Measurements from ENCODE around the gene ARV1. TPM values are rescaled to one million over a fixed set of nuclear protein-coding genes. Genes with fewer than 3 reads are reported as not detected.
"Not testable (repeated sequence)": the region's sequence is repeated elsewhere in the genome, so short reads cannot be mapped to it uniquely, and the experiment has no call there.

ARV1 gene
- total RNA-seq, 2 experiments from 2014 or later, result 24.1 to 24.2 TPM

DNA sequence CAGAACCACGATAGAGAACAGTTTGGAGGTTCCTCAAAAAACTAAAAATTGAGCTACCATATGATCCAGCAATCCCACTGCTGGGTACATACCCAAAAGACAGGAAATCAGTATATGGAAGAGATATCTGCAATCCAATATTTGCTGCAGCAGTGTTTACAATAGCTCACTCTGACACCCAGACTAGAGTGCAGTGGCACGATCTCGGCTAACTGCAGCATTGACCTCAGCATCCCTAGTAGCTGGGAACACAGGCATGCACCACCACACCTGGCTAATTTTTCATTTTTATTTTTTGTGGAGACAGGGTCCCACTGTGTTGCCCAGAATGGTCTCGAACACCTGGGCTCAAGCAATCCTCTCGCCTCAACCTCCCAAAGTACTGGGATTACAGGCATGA is 13.4 kb upstream of the ARV1 start:
- H3K27me3 Mint-ChIP-seq, result no peaks in the 10 kb centered on the region
- peaks cover 11% of the 10 kb centered on the region for H3K36me3 Mint-ChIP-seq
- peaks cover 21% of the 10 kb centered on the region for H3K4me1 Mint-ChIP-seq
- H3K9me3 Mint-ChIP-seq, result no peaks in the 10 kb centered on the region
- no peak for DNase-seq
- H3K4me3 Mint-ChIP-seq, result no peak overlapping the region
- no peak overlapping the region for H3K27ac Mint-ChIP-seq

DNA sequence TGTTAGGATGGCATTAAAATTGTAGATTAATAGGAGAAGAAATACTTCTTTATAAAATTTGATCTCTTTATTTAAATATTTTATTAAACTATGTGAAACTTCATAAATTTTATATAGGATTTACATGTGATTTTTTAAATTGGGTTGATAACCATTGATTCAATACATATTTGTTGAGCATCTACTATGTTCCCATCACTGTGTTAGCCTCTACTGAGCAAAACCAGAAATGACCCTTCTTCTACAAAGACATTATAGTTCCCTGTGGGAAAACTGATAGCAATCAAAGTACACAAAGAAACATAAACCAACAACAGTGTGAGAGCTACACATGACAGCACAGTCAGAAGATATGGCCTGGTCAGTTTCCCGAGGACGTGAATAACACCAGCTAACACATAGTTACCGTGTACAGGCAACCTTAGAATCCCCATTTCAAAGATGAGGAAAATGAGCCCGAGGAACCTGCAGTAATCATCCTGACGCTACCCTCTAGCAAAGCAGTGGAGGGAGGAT is 12.5 kb upstream of the ARV1 start:
- no peak overlapping the region for H3K4me3 Mint-ChIP-seq
- H3K4me1 Mint-ChIP-seq, result peaks cover 16% of the 10 kb centered on the region
- no peak for DNase-seq
- H3K36me3 Mint-ChIP-seq, result peaks cover 3% of the 10 kb centered on the region
- H3K27ac Mint-ChIP-seq, result no peak overlapping the region
- H3K27me3 Mint-ChIP-seq, result no peaks in the 10 kb centered on the region
- no peaks in the 10 kb centered on the region for H3K9me3 Mint-ChIP-seq

DNA sequence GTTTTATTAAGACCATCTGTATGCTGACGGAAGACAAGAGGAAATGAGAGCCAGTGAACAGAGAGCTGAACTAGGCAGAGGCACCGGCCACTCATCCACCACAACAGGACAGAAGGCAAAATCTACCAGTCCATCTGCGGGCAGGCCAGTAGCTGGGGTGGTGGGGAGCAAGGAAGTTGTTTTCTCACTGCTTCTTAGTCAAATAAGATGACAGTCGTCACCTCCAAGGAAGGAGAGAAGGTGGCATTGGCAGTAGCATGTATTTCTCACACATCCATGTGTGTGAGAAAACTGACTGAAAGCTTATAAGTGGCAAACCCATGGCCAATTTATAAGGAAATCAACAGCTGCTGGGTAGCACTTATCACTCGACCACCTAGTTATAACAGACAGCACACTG is 8.5 kb upstream of the ARV1 start:
- Mint-ChIP-seq H3K4me1 (peaks cover 32% of the 10 kb centered on the region), H3K36me3 (peaks cover 8% of the 10 kb centered on the region), H3K27ac (no peak overlapping the region), H3K27me3 (no peaks in the 10 kb centered on the region), H3K9me3 (no peaks in the 10 kb centered on the region), H3K4me3 (no peak overlapping the region)
- DNase-seq, result no peak

DNA sequence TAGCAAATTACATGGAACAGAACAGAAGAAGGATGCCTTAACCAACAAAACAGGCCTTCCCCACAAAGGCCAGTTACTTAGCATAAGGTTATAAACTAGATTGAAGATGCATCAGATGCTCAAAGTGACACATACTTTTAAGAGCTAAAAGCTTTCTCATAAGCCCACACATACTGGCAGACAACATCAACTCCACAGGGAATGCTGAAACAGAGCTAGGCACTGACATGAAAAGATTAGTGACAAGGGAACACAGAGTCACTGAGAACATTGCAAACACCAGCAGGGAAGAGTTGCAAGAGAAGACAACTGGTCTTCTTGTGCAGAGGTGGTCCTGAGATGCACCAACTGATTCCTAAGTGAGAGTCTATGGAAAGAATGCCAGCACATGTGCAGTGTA is 7.1 kb upstream of the ARV1 start:
- Mint-ChIP-seq H3K36me3 (peaks cover 19% of the 10 kb centered on the region), H3K27me3 (no peaks in the 10 kb centered on the region), H3K9me3 (no peaks in the 10 kb centered on the region), H3K4me3 (no peak overlapping the region), H3K27ac (no peak overlapping the region), H3K4me1 (peaks cover 42% of the 10 kb centered on the region)
- no peak for DNase-seq

DNA sequence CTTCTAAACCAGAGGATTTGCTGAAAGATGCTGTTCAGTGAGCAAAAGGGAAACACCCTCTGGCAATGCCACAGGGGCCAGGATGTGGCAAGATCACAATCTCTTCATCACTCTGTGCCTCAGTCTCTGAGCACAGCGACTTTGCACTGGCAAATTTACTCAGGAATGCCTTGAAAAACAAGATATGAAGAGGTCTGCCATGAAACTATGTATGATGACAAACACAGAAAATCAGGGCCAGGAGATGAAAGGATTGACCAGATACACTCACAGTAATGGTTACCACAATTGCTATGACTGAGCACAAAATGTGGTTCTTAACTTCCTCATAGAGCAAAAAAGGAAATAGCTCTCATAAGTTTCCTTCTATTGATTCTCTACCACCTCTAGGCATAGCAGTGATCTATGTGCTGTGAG is 6.0 kb upstream of the ARV1 start:
- Mint-ChIP-seq H3K27me3 (no peaks in the 10 kb centered on the region), H3K4me3 (peak overlapping the region; percentile 45), H3K4me1 (peaks cover 50% of the 10 kb centered on the region), H3K36me3 (peaks cover 29% of the 10 kb centered on the region), H3K27ac (peak overlapping the region; percentile 76), H3K9me3 (no peaks in the 10 kb centered on the region)
- DNase-seq, result peak; percentile 33

DNA sequence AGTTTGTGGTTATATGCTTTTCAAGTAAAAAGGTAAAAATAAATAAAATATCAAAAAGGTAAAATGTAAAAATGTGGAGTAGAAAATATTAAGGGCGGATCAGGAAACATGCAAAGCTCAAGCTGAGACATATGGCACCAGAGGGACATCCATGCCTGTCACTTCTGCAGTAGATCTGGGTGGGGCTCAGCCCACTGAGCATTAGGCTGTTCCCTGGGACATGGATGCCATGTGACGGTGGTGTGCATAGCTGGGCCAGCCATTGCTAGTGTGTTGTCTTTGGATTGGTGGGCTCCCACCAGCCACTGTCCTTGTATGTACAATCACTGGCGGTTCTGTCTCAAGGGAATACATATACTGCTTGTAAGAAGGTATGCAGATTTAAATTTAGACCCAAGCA is 3.3 kb upstream of the ARV1 start:
- H3K4me3 Mint-ChIP-seq, result no peak overlapping the region
- peaks cover 45% of the 10 kb centered on the region for H3K4me1 Mint-ChIP-seq
- no peaks in the 10 kb centered on the region for H3K9me3 Mint-ChIP-seq
- H3K36me3 Mint-ChIP-seq, result peaks cover 40% of the 10 kb centered on the region
- H3K27me3 Mint-ChIP-seq, result no peaks in the 10 kb centered on the region
- no peak overlapping the region for H3K27ac Mint-ChIP-seq
- no peak for DNase-seq

DNA sequence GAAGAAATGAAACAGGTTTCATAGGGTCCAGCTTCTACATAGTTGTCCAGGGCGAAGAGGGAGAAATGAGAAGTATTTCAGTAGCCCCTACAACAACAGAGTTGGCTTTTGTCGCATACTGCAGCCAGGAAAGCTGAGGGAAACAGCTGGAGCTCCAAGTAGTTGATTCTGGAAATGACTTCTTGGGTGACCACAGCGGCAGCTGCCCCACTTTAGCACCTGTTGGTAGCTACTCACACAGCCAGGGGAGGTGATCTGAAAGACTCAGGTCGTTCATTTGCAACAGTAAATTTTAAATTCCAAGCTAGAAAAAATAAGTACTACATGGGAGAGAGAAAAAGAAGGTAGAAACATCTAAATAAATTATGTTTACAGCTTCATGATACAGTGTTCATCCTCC is 2.5 kb upstream of the ARV1 start:
- Mint-ChIP-seq H3K4me1 (peaks cover 45% of the 10 kb centered on the region), H3K9me3 (no peaks in the 10 kb centered on the region), H3K27ac (no peak overlapping the region), H3K4me3 (peak overlapping the region; percentile 4), H3K36me3 (peaks cover 40% of the 10 kb centered on the region), H3K27me3 (no peaks in the 10 kb centered on the region)
- no peak for DNase-seq

DNA sequence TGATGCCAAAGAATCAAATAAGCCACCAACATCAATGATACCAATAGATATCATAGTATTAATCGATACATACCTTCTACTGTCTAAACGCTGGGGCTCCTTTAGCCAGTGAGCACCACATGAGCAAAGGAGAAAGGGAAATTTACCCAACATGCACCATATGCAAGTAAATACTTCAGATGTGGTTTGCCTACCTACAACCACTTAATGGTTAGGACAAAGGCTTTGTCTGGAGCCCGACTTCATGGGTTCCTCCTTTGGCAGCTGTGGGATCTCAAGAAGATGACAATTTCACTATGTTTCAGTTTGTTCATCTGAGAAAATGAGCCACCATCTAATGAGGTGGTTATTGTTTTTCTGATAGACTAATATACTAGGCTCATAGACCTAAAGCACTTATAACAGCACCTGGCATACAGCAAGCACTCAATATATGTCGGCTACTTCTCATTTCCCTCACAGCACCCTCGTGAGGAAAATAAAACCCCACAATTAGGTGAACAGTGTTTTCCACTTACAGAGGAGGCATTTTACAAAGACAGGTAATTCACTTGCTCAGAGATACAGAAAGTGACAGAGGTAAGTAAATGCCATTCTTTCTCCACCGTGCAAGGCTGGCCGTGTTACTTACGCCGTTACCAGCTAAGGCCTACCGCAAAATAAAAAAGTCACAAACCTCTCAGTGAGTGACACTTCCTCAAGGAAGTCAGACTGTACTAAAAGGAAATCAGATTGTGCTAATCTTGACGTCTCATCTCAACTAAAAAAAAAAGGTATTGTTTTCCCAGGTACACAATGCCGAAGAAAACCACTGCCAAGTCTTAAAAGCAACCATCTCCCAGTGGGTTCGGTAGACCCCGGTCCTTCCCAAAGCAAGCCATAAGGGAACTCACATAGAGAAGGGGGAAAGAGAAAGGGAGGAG is 1.8 kb upstream of the ARV1 start:
- H3K36me3 Mint-ChIP-seq, result peaks cover 36% of the 10 kb centered on the region
- H3K27ac Mint-ChIP-seq, result peak overlapping the region; percentile 94
- H3K4me3 Mint-ChIP-seq, result peak overlapping the region; percentile 97
- H3K27me3 Mint-ChIP-seq, result no peaks in the 10 kb centered on the region
- no peak for DNase-seq
- H3K4me1 Mint-ChIP-seq, result peaks cover 39% of the 10 kb centered on the region
- H3K9me3 Mint-ChIP-seq, result no peaks in the 10 kb centered on the region

DNA sequence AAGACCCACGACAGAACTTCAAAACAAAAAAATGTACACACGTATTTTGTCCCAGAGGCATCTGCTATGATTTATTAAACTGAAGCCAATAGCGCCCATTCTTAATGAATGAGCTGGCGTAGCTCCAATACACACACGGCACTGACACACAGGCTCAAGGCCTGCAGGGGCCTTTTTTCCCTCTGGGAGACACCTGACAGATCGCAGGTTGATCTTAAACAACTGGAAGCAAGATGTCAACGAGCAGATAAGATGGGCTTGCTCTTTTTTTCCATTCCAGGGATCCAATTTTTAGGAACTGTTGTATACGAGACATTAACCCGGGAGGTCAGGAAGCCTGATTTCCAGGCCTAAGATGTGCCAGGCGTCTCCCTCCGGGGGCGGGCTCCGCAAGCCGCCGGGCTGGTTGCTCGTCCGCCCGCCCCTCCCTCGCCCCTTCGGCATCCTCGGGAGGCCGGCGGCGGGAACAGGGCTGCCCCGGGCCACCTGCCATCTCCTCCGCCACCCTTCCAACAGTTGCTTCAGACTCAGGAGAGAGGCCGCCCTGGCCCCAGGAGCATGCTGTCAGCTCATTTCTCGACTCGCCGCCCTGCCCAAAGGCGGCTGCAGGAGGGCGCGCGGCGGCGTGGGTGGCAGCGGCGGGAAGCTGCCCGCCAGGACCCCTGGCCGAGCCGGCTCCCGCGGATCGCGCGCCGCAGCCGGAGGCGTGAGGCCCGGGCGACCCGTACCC is 968 bp upstream of the ARV1 start:
- Mint-ChIP-seq H3K27ac (peak overlapping the region; percentile 94), H3K4me1 (peaks cover 31% of the 10 kb centered on the region), H3K9me3 (no peaks in the 10 kb centered on the region), H3K36me3 (peaks cover 36% of the 10 kb centered on the region), H3K27me3 (no peaks in the 10 kb centered on the region), H3K4me3 (peak overlapping the region; percentile 97)
- peak; percentile 53 for DNase-seq

DNA sequence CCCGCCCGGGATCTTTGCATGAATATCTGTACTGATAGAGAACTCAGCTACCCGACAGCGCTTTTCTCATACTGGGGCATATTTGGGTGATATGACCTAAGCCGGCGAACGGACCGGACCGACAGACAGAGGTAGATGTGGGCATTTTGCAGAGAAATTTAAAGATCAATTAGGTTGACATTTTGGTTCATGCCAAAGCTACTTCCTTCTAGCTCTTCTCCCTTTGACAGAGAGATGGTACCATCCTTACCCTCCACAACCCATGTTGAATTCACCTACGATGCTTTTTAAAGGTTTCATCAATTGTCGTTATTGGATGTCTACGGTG is 459 bp downstream of the ARV1 start:
- Mint-ChIP-seq H3K36me3 (peaks cover 32% of the 10 kb centered on the region), H3K27ac (peak overlapping the region; percentile 95), H3K9me3 (no peaks in the 10 kb centered on the region), H3K27me3 (no peaks in the 10 kb centered on the region), H3K4me1 (peaks cover 18% of the 10 kb centered on the region), H3K4me3 (peak overlapping the region; percentile 96)
- DNase-seq, result no peak

DNA sequence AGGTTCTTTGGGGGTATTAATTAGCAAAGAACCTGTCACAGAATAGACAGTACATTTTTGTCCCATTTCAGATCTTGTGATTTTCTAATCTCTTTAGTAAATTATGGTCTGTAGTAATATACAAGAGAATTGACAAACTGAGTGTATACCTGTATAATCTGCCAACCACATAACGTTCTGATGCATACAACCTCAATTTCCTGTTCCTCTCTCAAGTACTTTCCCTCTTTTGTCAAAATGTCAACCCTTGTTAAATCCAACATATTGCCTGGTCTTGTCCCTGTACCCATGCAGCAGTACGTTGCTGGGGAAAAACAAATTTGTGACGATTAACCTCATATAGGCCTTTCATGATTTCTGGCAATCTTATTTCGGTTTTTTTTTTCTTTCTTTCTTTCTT is 1.1 kb downstream of the ARV1 start:
- DNase-seq, result no peak
- H3K9me3 Mint-ChIP-seq, result no peaks in the 10 kb centered on the region
- peak overlapping the region; percentile 95 for H3K27ac Mint-ChIP-seq
- H3K4me1 Mint-ChIP-seq, result peaks cover 18% of the 10 kb centered on the region
- peaks cover 34% of the 10 kb centered on the region for H3K36me3 Mint-ChIP-seq
- no peaks in the 10 kb centered on the region for H3K27me3 Mint-ChIP-seq
- peak overlapping the region; percentile 96 for H3K4me3 Mint-ChIP-seq

DNA sequence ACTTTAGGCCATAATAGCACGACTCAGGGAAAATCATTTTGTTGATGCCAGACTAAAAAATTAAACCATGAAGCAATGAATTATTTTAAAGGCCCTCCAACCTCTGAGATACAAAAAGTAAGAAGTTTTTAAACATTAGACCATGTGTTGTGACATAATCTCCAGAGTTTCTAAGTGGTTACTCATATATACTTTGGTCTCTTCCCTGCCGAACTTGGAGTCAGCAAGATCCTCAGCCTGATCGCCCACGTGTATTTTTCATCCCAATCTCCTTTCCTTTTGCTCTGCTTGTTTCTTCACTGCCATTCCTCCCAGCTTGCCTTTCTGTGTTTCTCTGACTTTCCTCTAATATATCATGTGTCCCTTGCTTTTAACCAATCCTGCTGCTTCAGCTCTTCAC is 3.8 kb downstream of the ARV1 start:
- no peak overlapping the region for H3K27ac Mint-ChIP-seq
- H3K36me3 Mint-ChIP-seq, result peaks cover 29% of the 10 kb centered on the region
- no peak overlapping the region for H3K4me3 Mint-ChIP-seq
- no peak for DNase-seq
- no peaks in the 10 kb centered on the region for H3K9me3 Mint-ChIP-seq
- H3K4me1 Mint-ChIP-seq, result peaks cover 10% of the 10 kb centered on the region
- H3K27me3 Mint-ChIP-seq, result no peaks in the 10 kb centered on the region

DNA sequence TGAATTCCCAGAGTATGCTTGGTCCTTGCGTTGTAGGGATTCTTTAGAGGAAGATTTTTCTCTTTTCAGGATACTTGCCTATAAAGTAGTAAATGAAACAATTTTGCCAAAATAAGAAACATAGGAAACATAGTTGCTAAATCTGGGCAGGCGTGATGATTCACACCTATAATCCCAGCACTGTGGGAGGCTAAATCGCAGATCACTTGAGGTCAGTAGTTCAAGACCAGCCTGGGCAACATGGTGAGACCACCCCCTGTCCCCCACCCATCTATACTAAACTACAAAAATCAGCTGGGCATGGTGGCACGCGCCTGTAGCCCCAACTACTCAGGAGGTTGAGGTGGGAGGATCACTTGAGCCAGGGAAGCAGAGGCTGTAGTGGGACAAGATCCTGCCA is 4.9 kb downstream of the ARV1 start:
- Mint-ChIP-seq H3K9me3 (no peaks in the 10 kb centered on the region), H3K27me3 (no peaks in the 10 kb centered on the region), H3K27ac (no peak overlapping the region), H3K36me3 (peaks cover 29% of the 10 kb centered on the region), H3K4me3 (no peak overlapping the region), H3K4me1 (peaks cover 10% of the 10 kb centered on the region)
- no peak for DNase-seq

DNA sequence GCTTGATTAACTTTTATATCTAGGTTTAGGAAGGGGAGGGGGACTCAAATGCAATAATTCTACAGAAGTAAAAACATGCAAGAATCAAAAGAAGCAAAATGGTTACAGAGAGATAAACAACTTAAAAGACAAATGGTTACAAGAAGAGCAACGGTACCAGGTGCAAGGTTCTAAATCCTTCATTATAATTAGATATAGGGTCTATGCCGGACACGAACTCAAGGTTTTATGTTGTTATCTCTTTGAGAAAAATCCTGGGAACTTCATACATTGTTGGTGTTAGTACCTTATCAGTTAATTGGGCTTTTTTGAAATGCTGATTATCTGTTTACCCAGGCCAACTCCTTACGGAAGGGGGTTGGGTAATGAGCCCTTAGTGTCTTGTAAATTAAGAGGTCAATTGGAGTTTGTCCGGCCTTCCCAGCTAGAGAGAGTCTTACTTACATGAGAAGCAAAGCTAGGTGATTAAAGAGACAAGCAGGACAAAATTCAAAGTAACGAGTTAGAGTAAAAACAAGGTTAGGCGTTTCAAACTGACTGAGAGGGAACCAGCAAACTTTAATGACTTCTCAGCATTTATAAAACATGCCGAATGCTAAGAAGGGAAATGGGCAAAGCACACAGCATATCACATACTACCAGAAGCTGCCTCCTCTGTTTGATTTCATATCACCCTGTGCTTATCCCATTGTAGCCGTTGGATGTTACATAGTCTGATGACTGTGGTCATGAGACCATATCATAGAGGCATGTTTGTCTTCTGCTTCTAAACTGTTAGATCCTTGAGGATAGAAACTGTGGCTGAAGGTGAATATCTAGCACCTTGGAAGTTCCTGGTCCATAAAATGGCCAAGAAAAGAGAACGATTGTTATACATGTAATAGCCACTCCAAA is 6.0 kb downstream of the ARV1 start:
- H3K4me3 Mint-ChIP-seq, H3K27me3 Mint-ChIP-seq, DNase-seq, H3K27ac Mint-ChIP-seq, H3K9me3 Mint-ChIP-seq: not testable (repeated sequence)
- Mint-ChIP-seq H3K36me3 (peaks cover 24% of the 10 kb centered on the region), H3K4me1 (peaks cover 10% of the 10 kb centered on the region)

DNA sequence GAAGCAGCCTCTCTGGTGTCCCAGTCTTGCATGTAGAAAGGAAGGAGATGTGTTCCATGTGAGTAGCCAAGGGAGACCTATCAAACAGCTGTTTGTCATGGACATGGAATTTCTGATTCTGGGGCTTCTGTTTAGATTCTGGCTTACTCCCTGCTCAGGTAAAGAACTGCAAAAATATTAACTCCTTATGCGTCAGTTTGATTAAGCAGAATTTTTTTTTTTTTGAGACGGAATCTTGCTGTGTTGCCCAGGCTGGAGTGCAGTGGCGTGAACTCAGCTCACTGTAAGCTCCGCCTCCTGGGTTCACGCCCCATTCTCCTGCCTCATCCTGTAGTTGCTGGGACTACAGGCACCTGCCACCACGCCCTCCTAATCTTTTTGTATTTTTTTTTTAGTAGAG is 6.8 kb downstream of the ARV1 start:
- no peak for DNase-seq
- Mint-ChIP-seq H3K9me3 (no peaks in the 10 kb centered on the region), H3K4me1 (peaks cover 10% of the 10 kb centered on the region), H3K4me3 (no peak overlapping the region), H3K27ac (no peak overlapping the region), H3K27me3 (no peaks in the 10 kb centered on the region), H3K36me3 (peaks cover 20% of the 10 kb centered on the region)

Data from activated naive CD8-positive, alpha-beta T cell treated with anti-CD3 and anti-CD28 coated beads for 36 hours (primary cell).